Upper lobe of left lung (tissue), 6 donors: Measurements from ENCODE around the gene ZNF77. TPM values are rescaled to one million over a fixed set of nuclear protein-coding genes. Genes with fewer than 3 reads are reported as not detected.
"Not testable (repeated sequence)": the region's sequence is repeated elsewhere in the genome, so short reads cannot be mapped to it uniquely, and the experiment has no call there.

Experiments
- ATAC-seq, 2 donors: fragments of 200-7000 bp; cut with Tn5 transposase; one replicate each; pipeline ENCODE4 v1.9.1; 2022; ENCODE audit warnings: mild to moderate bottlenecking in 2 of 2, moderate library complexity in 2 of 2; ENCODE audit not compliant: low FRiP score in 2 of 2
- DNase-seq, 2 donors: peaks; one replicate each; pipeline ENCODE4 v3.0.0-alpha.2; 2019 to 2020
- H3K27ac ChIP-seq, 4 donors: fragments of 200-600 bp; sonication (generic); one replicate each; pipeline ENCODE4 v1.5.1; 2016 to 2019
- H3K27me3 ChIP-seq, 4 donors: fragments of 200-600 bp; sonication (generic); one replicate each; pipeline ENCODE4 v1.5.1; 2017 to 2019
- H3K36me3 ChIP-seq, 4 donors: fragments of 200-600 bp; sonication (generic); one replicate each; pipeline ENCODE4 v1.5.1; 2016 to 2019
- H3K4me1 ChIP-seq, 4 donors: fragments of 200-600 bp; sonication (generic); one replicate each; pipeline ENCODE4 v1.5.1; 2018 to 2019
- H3K4me3 ChIP-seq, 4 donors: fragments of 200-600 bp; sonication (generic); one replicate each; pipeline ENCODE4 v1.5.1; 2017 to 2019; ENCODE audit warnings: mild to moderate bottlenecking in 2 of 4, moderate library complexity in 1 of 4
- H3K9me3 ChIP-seq, 4 donors: fragments of 200-600 bp; sonication (generic); one replicate each; pipeline ENCODE4 v1.5.1; 2018 to 2019
- CTCF ChIP-seq, 6 experiments: fragments of 450-650 bp in 4 of 6; fragments of 200-600 bp in 2 of 6; sonication (generic) in 2 of 6; IDR thresholded peaks; one replicate each; pipeline ENCODE4 v1.5.1; 2016 to 2019; ENCODE audit warnings: antibody characterized with exemption in 6 of 6
- EP300 ChIP-seq, 4 donors: sonication (generic); formaldehyde crosslinking; IDR thresholded peaks; one replicate each; pipeline ENCODE4 v1.5.1; 2017; ENCODE audit warnings: antibody characterized with exemption in 4 of 4, control low read depth in 2 of 4
- POLR2A ChIP-seq, 4 donors: fragments of 450-650 bp; IDR thresholded peaks; one replicate each; pipeline ENCODE4 v1.5.1; 2016 to 2017; ENCODE audit warnings: antibody characterized with exemption in 4 of 4, mild to moderate bottlenecking in 2 of 4
- POLR2AphosphoS5 ChIP-seq, 2 donors: sonication (generic); formaldehyde crosslinking; IDR thresholded peaks; one replicate each; pipeline ENCODE4 v1.5.1; 2017; ENCODE audit warnings: antibody characterized with exemption in 2 of 2
- WGBS, 2 donors: methylation state at CpG; one replicate each; pipeline ENCODE4 v1.1.5; 2017 to 2018; 5-methylcytosine and 5-hydroxymethylcytosine counted together
- total RNA-seq, 6 donors: library from RNA; depleted of rRNA in 4 of 6; stranded (reverse); fragments of >200 nt in 4 of 6; gene quantifications; one replicate each; pipeline versions ENCODE4 v1.1.0 to v1.2.1, GENCODE V29; 2016 to 2021
- donor health status: DM: no; HTN: no; CAD: no; lungs with moderate emphysema.
- donor health status: DM: no; HTN: yes; CAD: no; lungs with severe emphysema.

The ZNF77 gene
- total RNA-seq, 6 donors from 2014 or later = 3.1 to 7.3 (median 4.6) TPM

GRCh38 chr19:2912306-2912705 is 32.5 kb downstream of the ZNF77 start:
- no peaks in the 10 kb centered on the region for H3K27me3 ChIP-seq
- peaks cover 6 to 21% (median 13%) of the 10 kb centered on the region in 4 donors for H3K36me3 ChIP-seq
- H3K9me3 ChIP-seq = peaks cover 0 to 6% (median 5%) of the 10 kb centered on the region in 4 donors
- no peak for ATAC-seq
- WGBS, 2 donors = 97 to 98% methylated on average over 5 of the region's 5 CpGs
- no peak for DNase-seq
- TF ChIP-seq POLR2A (IDR thresholded peaks at IDR 0.05) = no peak
- no peak for TF ChIP-seq POLR2AphosphoS5 (IDR thresholded peaks at IDR 0.05)
- no peak for TF ChIP-seq EP300 (IDR thresholded peaks at IDR 0.05)
- TF ChIP-seq CTCF (IDR thresholded peaks at IDR 0.05) = no peak
- no peaks in the 10 kb centered on the region for H3K4me1 ChIP-seq
- no peak overlapping the region for H3K27ac ChIP-seq
- no peak overlapping the region for H3K4me3 ChIP-seq

GRCh38 chr19:2906631-2907195 is 38.1 kb downstream of the ZNF77 start:
- DNase-seq (no peak), ATAC-seq (no peak)
- WGBS, 2 donors = 92 to 95% methylated on average over 15 to 19 of the region's 20 CpGs
- Histone ChIP-seq H3K27me3 (no peaks in the 10 kb centered on the region), H3K4me3 (no peak overlapping the region), H3K27ac (no peak overlapping the region), H3K9me3 (no peaks in the 10 kb centered on the region), H3K36me3 (no peaks in the 10 kb centered on the region), H3K4me1 (peaks cover 6 to 16% (median 8%) of the 10 kb centered on the region in 4 donors)
- TF ChIP-seq POLR2A (IDR thresholded peaks at IDR 0.05) = no peak
- no peak for TF ChIP-seq EP300 (IDR thresholded peaks at IDR 0.05)
- no peak for TF ChIP-seq POLR2AphosphoS5 (IDR thresholded peaks at IDR 0.05)
- no peak for TF ChIP-seq CTCF (IDR thresholded peaks at IDR 0.05)

DNA sequence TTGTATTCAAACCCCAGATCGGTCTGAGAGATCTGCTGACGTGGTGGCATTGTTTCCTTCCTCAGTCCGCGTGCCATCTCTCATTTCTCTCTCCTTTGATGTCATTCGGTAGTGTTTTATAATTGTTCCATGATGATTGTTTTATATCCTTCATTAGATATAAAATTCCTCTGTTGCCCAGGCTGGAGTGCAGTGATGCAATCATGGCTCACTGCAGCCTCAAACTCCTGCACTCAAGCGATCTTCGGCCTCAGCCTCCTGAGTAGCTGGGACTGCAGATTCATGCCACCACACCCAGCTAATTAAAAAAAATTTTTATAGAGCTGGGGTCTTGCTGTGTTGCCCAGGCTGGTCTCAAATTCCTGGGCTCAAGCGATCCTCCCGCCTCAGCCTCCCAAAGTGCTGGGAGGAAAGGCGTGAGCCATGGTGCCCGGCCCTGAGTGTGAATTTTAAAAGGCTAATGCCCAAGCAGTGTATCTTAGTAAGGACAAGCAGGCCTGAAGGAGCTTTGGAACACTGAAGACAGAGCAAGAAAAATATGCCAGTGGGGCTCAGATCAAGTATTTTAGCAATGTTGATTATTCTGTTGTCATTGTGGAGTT is 38.8 kb downstream of the ZNF77 start:
- WGBS, 2 donors = 79 to 85% methylated on average over 11 of the region's 11 CpGs
- peaks cover 11 to 23% (median 13%) of the 10 kb centered on the region in 4 donors for H3K4me1 ChIP-seq
- no peak overlapping the region for H3K4me3 ChIP-seq
- no peak for DNase-seq
- H3K27ac ChIP-seq = no peak overlapping the region
- no peaks in the 10 kb centered on the region for H3K9me3 ChIP-seq
- ATAC-seq = no peak
- H3K36me3 ChIP-seq = no peaks in the 10 kb centered on the region
- TF ChIP-seq POLR2A (IDR thresholded peaks at IDR 0.05) = no peak
- no peak for TF ChIP-seq CTCF (IDR thresholded peaks at IDR 0.05)
- no peaks in the 10 kb centered on the region for H3K27me3 ChIP-seq

GRCh38 chr19:2903326-2903725 is 41.4 kb downstream of the ZNF77 start:
- not testable (repeated sequence) for H3K27ac ChIP-seq, H3K4me3 ChIP-seq, DNase-seq, H3K36me3 ChIP-seq, ATAC-seq, H3K9me3 ChIP-seq, H3K27me3 ChIP-seq
- H3K4me1 ChIP-seq = peaks cover 11 to 24% (median 13%) of the 10 kb centered on the region in 4 donors
- WGBS, 2 donors = 88 to 93% methylated on average over 13 of the region's 13 CpGs

GRCh38 chr19:2902590-2903218 is 42.1 kb downstream of the ZNF77 start:
- WGBS, 2 donors = 83 to 88% methylated on average over 8 to 13 of the region's 13 CpGs
- ATAC-seq (no peak), DNase-seq (no peak)
- Histone ChIP-seq H3K4me1 (peaks cover 11 to 24% (median 13%) of the 10 kb centered on the region in 4 donors), H3K27ac (peak overlapping the region in 1 of 4 donors; percentile 88), H3K36me3 (no peaks in the 10 kb centered on the region), H3K27me3 (no peaks in the 10 kb centered on the region), H3K4me3 (no peak overlapping the region), H3K9me3 (no peaks in the 10 kb centered on the region)
- no peak for TF ChIP-seq POLR2A (IDR thresholded peaks at IDR 0.05)
- TF ChIP-seq CTCF (IDR thresholded peaks at IDR 0.05) = no peak
- TF ChIP-seq EP300 (IDR thresholded peaks at IDR 0.05) = no peak
- no peak for TF ChIP-seq POLR2AphosphoS5 (IDR thresholded peaks at IDR 0.05)
